GM18870 (cell line): ENCODE measurements around the gene EPAS1.

ENCODE experiments used
- ATAC-seq: cut with Tn5 transposase; IDR thresholded peaks from one replicate; pipeline ENCODE4 v1.9.1; 2021; ENCODE audit warnings: moderate library complexity; ENCODE audit not compliant: unreplicated experiment

Gene EPAS1

DNA sequence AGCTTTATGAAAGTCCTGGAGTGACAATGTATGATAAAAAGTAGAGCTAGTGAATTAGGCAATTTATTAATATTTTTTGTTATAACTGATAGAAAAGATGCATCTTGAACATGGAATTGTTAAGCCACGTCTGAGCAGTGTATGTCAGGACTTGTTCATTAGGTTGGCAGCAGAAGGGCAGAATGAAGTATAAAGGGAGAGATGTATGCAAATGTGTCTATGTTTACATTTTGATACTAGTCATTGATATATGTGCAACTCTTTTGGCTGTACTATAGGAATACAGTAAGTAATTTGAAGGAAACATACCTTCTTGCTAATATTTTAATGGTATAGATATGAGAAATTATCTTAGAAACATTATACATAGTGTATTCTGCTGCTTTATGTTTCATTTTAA, 133.2 kb downstream of the EPAS1 start:
- no peak for ATAC-seq

DNA sequence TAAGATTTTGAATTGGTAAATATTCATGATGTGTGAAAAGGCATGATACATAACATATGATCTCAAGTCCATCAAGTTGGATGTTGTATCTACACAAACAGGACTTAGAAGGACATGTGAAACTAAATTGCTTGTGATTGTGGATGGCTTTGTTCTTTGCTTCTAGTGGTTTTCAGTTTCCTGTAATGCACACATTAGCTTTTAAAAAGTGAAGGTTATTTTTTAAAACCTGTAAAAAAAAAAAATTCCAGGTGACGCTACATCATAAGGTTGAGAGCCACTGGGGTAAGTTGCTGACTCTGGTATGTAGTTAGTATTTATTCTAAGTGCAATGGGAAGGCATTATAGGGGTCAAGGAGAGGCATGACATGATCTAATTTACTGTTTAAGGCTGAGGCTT, 133.8 kb downstream of the EPAS1 start:
- no peak for ATAC-seq

DNA sequence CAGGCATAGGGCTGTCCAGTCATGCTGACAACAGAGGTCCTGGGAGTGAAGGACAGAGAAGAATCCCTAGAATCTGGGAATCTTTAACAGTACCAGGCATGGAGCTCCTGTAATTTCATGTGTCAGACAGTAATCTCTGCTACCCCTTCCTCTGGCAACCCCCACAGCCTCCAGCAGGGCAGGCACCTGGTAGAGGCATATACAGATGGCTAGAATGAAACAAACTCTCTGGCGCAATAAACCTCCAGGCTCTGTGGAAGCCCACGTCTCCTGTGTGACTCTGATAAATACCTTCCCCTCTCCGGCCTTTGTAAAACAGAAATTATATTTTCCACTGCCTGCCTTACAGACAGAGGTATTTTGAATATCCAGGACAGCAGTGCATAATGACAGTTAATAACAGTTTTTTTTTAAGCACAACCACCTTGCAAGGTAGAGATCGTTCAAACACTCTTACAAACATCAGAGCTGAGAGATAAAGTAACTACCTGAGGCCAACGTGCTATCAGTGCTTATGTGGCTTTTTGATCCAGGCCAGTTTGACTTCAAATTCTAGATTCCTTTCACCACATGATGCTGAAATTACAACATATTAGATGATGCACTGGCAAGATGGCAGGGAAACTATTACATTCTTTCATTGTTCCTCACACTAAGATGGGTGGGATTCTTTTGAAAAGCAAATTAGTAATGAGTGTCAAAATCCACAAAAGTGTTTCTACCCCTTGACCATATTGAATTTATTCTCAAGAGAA, 134.5 kb downstream of the EPAS1 start:
- ATAC-seq: no peak

DNA sequence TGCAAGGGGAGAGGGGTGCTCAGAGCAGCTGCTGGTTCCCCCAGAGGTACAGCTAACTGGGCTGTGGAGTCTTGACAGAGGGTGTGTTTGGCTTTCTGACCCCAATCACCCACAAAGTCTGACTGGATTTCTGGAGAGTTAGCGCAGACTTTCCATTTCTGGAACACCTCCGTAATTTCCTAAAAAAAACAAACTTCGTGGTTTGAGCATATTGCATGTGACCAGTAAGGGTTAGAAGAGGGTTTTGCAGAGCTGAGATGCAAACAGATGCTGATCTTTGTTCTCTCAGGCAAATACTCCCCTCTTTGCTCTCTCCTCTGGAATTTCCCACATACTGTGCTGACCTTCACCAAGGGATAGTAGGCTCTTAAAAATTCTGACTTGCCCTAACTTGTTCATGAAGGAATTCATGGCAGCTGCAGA, 137.7 kb downstream of the EPAS1 start:
- ATAC-seq: no peak

DNA sequence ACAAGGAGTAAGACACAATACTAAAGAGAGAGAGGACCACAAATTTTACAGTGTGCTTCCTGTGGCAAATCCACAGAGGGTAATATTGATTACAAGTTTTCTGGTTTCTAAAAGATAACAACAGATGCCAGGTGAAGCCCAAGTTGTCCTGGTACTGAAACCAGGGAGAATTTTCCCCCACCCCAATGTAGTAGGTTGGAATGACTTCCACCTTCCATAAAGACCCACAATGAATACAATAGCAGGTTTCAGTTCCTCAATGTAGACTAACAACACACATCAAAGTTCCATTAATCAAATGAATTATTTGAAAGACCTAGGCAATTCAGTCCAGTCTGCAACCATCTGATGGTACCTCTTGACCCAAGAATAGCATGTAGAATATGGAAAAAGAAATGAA, 138.1 kb downstream of the EPAS1 start:
- ATAC-seq: no peak

DNA sequence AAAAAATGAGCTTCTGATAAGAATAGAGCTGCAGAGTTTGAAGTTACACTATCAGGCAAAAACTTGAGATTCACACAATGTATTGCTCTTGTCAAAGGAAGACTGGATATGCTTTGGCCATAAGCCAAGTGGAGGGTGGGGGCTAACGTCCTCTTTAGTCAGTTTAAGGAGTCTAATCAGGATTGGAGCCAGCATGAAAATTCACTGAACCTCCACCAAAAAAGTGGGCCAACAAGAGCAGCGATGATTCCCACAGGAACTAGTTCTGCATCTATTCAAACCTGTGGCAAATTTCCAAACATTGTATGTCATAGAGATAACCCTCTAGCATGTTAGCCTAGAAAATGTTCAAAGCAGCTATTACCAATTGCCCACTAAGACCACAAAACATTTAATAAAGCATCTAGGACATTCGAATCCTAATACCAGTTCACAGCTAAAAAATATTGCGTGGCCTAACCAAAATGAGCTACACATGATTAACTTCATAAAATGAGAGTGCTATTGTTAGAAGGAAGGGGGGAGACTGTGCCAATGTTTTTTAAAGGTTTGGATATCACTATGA, 138.7 kb downstream of the EPAS1 start:
- ATAC-seq: no peak
